WTC11 (cell line): Measurements from ENCODE around the gene NOP56.

Experiments
- CTCF ChIP-seq: fragments of 200-600 bp; IDR thresholded peaks from 2 replicates; pipeline ENCODE4 v1.8.0; 2022; ENCODE audit warnings: antibody characterized with exemption
- NFYB ChIP-seq: sonication (generic); formaldehyde crosslinking; conservative IDR thresholded peaks from 2 replicates; pipeline ENCODE4 v1.8.0; 2022; ENCODE audit warnings: low read depth, missing genetic modification reagents
- PREB ChIP-seq: sonication (generic); formaldehyde crosslinking; IDR thresholded peaks from 2 replicates; pipeline ENCODE4 v1.8.1; 2022; ENCODE audit warnings: mild to moderate bottlenecking, missing genetic modification reagents, moderate library complexity, borderline replicate concordance
- TCF7 ChIP-seq: sonication (generic); formaldehyde crosslinking; IDR thresholded peaks from 2 replicates; pipeline ENCODE4 v1.8.0; 2022; ENCODE audit warnings: mild to moderate bottlenecking, low read depth, missing genetic modification reagents, moderate library complexity
- TEAD4 ChIP-seq: sonication (generic); formaldehyde crosslinking; IDR thresholded peaks from 2 replicates; pipeline ENCODE4 v1.8.0; 2022; ENCODE audit warnings: mild to moderate bottlenecking, missing genetic modification reagents
- USF2 ChIP-seq: sonication (generic); formaldehyde crosslinking; IDR thresholded peaks from 2 replicates; pipeline ENCODE4 v1.8.1; 2023; ENCODE audit warnings: mild to moderate bottlenecking, missing genetic modification reagents, moderate library complexity
- ZNF671 ChIP-seq: fragments of 250-450 bp; sonication (Bioruptor Pico); IDR thresholded peaks from 2 replicates; pipeline ENCODE4 v1.8.0; 2021; ENCODE audit warnings: mild to moderate bottlenecking

- TF ChIP-seq ZNF671 (no peak), CTCF (no peak), PREB (CRISPR knock-in tag) (no peak), TCF7 (CRISPR knock-in tag) (no peak), NFYB (no peak), TEAD4 (CRISPR knock-in tag) (no peak), USF2 (CRISPR knock-in tag) (no peak)
Observed at GRCh38 chr20:2701671-2702081, 49.2 kb downstream of the NOP56 start.
